ENCODE measurements around the gene PJVK. TPM values are rescaled to one million over a fixed set of nuclear protein-coding genes. Genes with fewer than 3 reads are reported as not detected.
"Not testable (repeated sequence)": the region's sequence is repeated elsewhere in the genome, so short reads cannot be mapped to it uniquely, and the experiment has no call there.

The PJVK gene
- polyA plus RNA-seq, 1 experiment: 3.4 TPM

DNA sequence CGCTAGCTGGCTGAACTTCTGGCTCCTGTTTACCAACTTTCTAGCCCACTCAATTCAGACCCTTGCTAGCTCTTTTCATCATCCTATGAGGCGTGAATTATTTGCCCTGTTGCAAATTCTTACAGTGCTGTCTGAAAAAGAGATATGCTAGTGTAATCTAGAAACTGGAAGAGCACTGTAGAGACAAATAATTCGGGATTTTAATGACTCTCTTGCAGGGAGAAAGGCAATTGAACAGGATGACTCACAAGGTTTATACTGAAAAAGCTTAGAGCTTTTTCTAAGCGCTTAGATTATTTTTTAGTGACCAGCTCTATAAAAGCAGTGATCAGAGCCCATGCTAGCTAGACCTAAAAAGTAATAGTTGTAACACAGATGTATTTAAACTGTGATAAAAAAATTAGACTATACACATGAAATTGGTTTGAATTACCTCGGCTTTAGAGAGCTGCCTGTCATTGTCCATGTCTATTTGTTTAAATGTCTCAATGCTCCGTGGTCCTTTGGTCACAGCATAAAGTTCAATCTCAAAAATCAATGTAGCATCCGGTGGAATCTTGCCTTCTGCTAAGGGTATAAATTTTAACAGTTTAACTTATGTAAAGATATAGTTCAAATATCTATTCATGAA, 18.2 kb downstream of the PJVK start:
- Histone ChIP-seq H3K27ac (ENCODE audit: low read depth, low read length) (no peak overlapping the region), H3K9me3 (ENCODE audit: control insufficient read depth, insufficient read depth, low read length) (no peaks in the 10 kb centered on the region), H3K27me3 (ENCODE audit: control insufficient read depth, insufficient read depth, low read length) (no peaks in the 10 kb centered on the region), H3K4me3 (ENCODE audit: low read depth, low read length) (no peak overlapping the region)
- TF ChIP-seq, protein P1, sequence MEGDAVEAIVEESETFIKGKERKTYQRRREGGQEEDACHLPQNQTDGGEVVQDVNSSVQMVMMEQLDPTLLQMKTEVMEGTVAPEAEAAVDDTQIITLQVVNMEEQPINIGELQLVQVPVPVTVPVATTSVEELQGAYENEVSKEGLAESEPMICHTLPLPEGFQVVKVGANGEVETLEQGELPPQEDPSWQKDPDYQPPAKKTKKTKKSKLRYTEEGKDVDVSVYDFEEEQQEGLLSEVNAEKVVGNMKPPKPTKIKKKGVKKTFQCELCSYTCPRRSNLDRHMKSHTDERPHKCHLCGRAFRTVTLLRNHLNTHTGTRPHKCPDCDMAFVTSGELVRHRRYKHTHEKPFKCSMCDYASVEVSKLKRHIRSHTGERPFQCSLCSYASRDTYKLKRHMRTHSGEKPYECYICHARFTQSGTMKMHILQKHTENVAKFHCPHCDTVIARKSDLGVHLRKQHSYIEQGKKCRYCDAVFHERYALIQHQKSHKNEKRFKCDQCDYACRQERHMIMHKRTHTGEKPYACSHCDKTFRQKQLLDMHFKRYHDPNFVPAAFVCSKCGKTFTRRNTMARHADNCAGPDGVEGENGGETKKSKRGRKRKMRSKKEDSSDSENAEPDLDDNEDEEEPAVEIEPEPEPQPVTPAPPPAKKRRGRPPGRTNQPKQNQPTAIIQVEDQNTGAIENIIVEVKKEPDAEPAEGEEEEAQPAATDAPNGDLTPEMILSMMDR (IDR thresholded peaks at IDR 0.05; ENCODE audit: low read depth, low read length): no peak
- ChIA-PET CTCF (no interaction called here), POLR2A (no interaction called here)
- DNase-seq (ENCODE audit: low read depth, low spot score): no peak

DNA sequence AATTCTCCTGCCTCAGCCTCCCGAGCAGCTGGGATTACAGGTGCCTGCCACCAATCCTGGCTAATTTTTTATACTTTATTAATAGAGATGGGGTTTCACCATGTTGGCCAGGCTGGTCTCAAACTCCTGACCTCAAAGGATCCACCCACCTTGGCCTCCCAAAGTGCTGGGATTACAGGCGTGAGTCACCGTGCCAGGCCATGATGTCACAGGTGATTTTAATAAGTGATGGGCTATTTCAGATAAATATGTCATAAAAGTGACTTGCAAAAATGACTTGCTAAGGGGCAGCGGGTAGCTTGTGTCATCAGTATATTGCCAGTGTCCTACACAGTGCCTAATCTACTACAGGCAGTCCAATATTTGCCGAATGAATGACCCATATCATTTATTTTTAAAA, 20.1 kb downstream of the PJVK start:
- H3K27ac ChIP-seq (ENCODE audit: low read depth, low read length); DNase-seq (ENCODE audit: low read depth, low spot score); H3K4me3 ChIP-seq (ENCODE audit: low read depth, low read length); H3K27me3 ChIP-seq (ENCODE audit: control insufficient read depth, insufficient read depth, low read length); POLR2A ChIA-PET; H3K9me3 ChIP-seq (ENCODE audit: control insufficient read depth, insufficient read depth, low read length): not testable (repeated sequence)
- CTCF ChIA-PET: interaction anchor here (0.8 to 0.9 kb wide), 2 partner anchors 56 to 360 kb away, joined by 3 to 8 read pairs; no protein-coding TSS in a partner anchor

DNA sequence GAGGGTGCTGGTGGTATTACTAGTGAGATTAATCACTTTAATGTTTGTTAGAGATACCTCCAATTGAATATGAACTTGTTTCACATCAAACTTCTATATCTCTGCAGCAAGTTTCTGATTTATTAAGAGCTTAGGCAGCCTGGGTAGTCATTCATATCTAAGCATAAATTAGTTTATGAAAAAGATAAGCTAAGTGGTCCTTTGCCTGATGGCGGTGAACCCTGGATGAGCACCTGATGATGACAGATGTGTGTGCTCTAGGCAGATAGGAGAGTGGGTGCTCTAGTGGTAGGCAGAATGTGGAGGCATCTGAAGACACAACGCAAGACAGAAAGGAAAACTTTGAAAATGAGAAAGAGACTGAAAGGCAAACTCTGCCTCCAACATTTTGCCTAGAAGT, 22.2 kb downstream of the PJVK start:
- no peak overlapping the region for H3K4me3 ChIP-seq (ENCODE audit: low read depth, low read length)
- H3K9me3 ChIP-seq (ENCODE audit: control insufficient read depth, insufficient read depth, low read length): no peaks in the 10 kb centered on the region
- H3K27me3 ChIP-seq (ENCODE audit: control insufficient read depth, insufficient read depth, low read length): no peaks in the 10 kb centered on the region
- TF ChIP-seq, protein P1 (IDR thresholded peaks at IDR 0.05; ENCODE audit: low read depth, low read length): no peak
- ChIA-PET POLR2A (no interaction called here), CTCF (interaction anchor here (1.4 kb wide), 1 partner anchor 54 kb away, joined by 3 read pairs; no protein-coding TSS in a partner anchor)
- H3K27ac ChIP-seq (ENCODE audit: low read depth, low read length): no peak overlapping the region
- no peak for DNase-seq (ENCODE audit: low read depth, low spot score)

DNA sequence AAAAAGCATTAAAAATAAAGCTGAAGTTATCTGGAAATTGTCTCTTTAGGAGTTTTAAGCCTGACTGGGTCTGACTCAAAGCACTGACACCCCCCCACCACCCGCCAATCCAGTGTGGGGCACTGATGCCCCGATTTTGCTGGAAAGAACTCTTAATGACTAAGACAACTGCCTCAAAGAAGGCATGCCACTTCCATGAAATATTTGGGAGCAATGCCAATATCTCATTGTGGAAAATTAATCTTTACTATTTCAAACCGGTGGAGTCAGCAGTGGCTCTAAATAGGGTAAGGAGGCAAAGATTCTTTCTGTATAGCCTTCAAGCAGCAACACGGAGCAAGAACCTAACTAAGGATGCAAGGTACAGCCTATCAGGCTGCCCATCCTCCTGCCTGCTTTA, 22.8 kb downstream of the PJVK start:
- Histone ChIP-seq H3K27me3 (ENCODE audit: control insufficient read depth, insufficient read depth, low read length) (no peaks in the 10 kb centered on the region), H3K9me3 (ENCODE audit: control insufficient read depth, insufficient read depth, low read length) (no peaks in the 10 kb centered on the region), H3K4me3 (ENCODE audit: low read depth, low read length) (no peak overlapping the region), H3K27ac (ENCODE audit: low read depth, low read length) (no peak overlapping the region)
- TF ChIP-seq, protein P1 (IDR thresholded peaks at IDR 0.05; ENCODE audit: low read depth, low read length): no peak
- DNase-seq (ENCODE audit: low read depth, low spot score): no peak
- ChIA-PET POLR2A (no interaction called here), CTCF (interaction anchor here (1.4 kb wide), 1 partner anchor 55 kb away, joined by 3 read pairs; no protein-coding TSS in a partner anchor)

DNA sequence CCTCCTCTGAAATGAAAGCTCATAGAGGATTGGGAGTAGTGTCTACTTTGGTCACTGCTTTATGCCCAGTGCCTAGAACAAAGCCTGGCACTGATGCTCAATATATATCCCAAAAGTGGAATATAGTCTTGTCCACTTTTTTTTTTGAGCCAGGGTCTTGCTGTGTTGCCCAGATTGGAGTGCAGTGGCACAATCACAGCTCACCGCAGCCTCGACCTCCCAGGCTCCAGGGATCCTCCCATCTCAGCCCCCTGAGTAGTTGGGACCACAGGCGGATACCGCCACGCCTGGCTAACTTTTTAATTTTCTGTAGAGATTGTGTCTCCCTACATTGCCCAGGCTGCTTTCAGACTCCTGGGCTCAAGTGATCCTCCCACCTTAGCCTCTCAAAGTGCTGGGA, 23.4 kb downstream of the PJVK start:
- CTCF ChIA-PET: interaction anchor here (0.6 kb wide), 1 partner anchor 363 kb away, joined by 3 read pairs; no protein-coding TSS in a partner anchor
- no peaks in the 10 kb centered on the region for H3K27me3 ChIP-seq (ENCODE audit: control insufficient read depth, insufficient read depth, low read length)
- H3K4me3 ChIP-seq (ENCODE audit: low read depth, low read length): no peak overlapping the region
- no peaks in the 10 kb centered on the region for H3K9me3 ChIP-seq (ENCODE audit: control insufficient read depth, insufficient read depth, low read length)
- no peak overlapping the region for H3K27ac ChIP-seq (ENCODE audit: low read depth, low read length)
- POLR2A ChIA-PET: no interaction called here
- TF ChIP-seq, protein P1 (IDR thresholded peaks at IDR 0.05; ENCODE audit: low read depth, low read length): no peak
- DNase-seq (ENCODE audit: low read depth, low spot score): no peak

Measured in AG04450 (cell line).